Activated CD8-positive, alpha-beta memory T cell treated with anti-CD3 and anti-CD28 coated beads for 4 hours (primary cell): ENCODE data around the gene TAP2.
"Not testable (repeated sequence)": the region's sequence is repeated elsewhere in the genome, so short reads cannot be mapped to it uniquely, and the experiment has no call there.

ENCODE experiments used
- DNase-seq, 2 donors: peaks; one replicate each; pipeline ENCODE4 v3.0.0-alpha.2; 2020; ENCODE audit warnings: low read depth in 2 of 2

Gene TAP2

GRCh38 chr6:32838114-32838958 is at the start of gene TAP2:
TAP2 (minus strand) TSS chr6:32838739; CDS start chr6:32838233, 506 bp downstream.
- peak; percentile 92 to 94 for DNase-seq

DNA sequence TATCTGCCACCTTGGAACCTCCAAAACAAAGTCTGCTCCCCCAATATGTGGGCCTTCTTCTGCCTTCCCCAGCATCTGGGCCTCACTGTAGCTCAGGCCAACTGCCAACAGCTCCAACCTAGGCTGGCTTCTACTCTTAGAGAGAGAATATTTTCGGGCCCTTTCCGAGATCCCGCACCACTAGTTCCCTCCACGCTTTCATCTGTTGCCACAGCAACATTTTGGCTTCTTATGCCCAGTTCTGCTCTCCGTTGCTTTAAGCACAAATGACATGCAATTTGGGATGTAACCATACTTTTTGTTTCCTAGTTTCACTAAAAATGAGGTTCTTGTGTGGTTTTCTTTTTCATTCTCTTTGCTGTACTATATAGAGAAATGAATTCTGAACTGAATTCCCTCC is 49.1 kb upstream of the TAP2 start:
- DNase-seq, result no peak

DNA sequence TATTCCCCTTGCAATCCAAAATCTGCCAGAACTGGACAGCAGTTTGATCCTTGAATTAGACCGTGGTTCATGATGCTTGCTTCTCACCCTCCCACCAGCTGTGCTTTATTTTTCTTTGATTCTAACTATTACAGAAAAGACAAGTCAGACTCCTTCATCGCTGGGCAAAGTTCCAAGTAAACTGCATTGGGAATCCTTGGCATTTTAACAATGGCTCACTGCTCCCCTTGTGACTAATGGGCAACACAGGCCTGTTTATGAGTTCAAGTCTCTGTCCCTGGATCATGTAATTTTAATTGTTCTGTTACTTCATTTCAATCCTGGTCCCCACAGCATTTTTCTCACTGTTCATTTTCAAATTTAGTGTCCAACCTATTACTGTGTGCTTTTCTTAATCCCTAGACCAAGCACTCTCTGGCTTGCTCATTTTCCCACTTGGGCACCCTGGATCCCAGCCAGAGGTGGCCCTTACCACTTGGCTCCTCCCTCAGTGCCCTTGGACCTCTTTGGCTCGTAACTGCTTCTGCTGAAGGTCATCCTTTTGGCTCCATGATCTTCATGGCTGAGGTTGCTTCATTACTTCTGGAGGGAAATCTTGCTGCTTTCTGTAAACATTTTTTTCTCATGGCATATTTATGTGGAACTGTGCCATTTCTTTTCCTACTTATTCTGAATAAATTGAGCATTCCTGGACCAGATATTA is 48.3 kb upstream of the TAP2 start:
- DNase-seq, result no peak

GRCh38 chr6:32885698-32886286 is 47.3 kb upstream of the TAP2 start:
- no peak for DNase-seq

DNA sequence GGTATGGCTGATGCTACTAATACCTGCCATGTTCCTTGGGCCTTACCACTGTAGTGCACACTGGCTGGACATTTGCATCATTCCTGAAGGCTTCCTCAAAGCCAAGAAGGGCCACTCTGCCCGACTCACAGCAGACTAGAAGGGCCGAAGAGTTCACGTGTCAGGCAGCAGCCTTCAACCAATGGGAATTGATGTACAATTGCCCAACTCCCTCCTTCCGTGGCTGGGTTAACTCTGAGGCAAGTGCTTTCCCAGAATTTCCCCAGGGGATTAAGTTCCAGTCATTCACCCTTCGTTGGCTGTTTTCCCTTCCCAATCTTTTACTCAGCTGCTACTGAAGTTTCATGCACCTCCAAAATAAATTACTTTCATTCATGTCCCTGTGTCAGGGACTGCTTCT is 45.2 kb upstream of the TAP2 start:
- no peak for DNase-seq

DNA sequence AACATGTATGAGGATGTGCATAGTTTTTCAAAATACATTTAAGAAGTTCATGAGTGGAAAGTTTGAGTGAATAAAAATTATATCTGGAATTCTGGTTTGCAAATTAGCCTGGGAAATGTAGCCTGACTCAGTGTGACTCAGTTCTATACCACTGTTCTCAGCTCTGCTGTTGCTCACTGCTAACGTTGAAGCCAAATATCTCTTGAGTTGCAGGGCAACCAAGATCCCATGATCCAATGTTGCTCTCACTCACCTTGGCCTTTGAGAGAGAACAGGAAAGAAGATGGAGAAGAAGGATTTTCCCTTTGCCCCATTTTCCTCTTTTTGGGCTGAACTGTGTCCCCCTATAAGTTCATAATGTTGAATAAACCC is 44.3 kb upstream of the TAP2 start:
- DNase-seq, result no peak

DNA sequence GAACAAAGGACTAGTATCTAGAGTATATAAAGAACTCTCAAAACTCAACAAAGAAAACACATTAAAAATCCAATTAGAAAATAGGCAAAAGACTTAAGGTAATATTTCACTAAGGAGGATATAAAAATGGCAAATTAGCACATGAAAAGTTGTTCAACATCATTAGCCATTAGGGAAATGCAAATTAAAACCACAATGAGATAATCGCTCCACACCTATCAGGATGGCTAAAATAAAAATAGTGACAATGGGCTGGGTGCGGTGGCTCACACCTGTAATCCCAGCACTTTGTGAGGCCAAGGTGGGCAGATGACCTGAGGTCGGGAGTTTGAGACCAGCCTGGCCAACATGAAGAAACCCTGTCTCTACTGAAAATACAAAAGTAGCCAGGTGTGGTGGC is 42.4 kb upstream of the TAP2 start:
- DNase-seq, result not testable (repeated sequence)

DNA sequence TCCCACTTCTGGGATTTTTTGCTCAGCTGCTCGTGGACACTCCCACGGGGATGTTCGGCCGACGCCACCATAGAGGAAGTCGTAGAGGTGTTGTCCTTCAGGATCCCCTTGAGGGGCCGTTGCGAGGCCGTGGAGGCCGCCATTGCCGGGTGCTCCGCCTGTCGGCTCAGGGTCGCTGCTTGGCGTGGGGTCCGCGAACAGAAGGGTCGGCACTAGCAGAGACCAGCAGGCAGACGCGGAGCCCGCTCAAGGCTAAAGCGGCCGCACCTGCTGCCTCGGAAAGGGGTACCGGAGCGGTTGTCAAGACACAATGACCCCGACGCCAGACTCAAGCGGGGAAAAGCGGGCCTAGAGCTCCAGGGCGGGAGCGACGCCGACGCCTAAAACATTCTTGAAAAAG is 41.2 kb upstream of the TAP2 start:
- DNase-seq, result no peak

- no peak for DNase-seq
Measured at GRCh38 chr6:32876603-32877002, 38.1 kb upstream of the TAP2 start.

- not testable (repeated sequence) for DNase-seq
Measured at GRCh38 chr6:32873947-32874346, 35.4 kb upstream of the TAP2 start.

- DNase-seq, result peak; percentile 74 to 76
Measured at GRCh38 chr6:32868257-32868788, 29.8 kb upstream of the TAP2 start.

GRCh38 chr6:32867554-32868256 is 29.2 kb upstream of the TAP2 start:
- no peak for DNase-seq

DNA sequence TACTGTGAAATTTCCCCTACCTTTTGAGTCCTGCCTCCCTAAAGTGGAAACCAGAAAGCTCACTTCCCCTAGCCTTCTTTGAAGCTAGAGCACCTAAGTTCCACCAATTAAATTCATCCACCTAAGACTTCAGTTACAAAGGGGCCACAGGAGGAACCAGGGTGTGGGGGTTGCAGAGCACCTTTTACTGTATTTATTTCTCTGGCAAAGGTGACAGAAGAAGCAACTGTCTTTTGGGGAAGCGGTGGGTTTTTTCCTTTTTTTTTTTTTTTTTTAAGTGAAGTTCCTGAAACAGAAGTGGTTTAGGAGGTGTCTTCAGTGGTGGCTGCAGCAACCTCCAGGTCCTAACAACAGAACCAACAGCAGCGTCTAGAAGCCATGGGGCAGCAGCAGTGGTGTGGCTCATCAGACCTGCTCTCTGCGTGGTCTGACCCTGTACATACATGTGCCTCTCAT is 28.5 kb upstream of the TAP2 start:
- no peak for DNase-seq

- DNase-seq, result no peak
Measured at GRCh38 chr6:32865724-32866443, 27.3 kb upstream of the TAP2 start.

DNA sequence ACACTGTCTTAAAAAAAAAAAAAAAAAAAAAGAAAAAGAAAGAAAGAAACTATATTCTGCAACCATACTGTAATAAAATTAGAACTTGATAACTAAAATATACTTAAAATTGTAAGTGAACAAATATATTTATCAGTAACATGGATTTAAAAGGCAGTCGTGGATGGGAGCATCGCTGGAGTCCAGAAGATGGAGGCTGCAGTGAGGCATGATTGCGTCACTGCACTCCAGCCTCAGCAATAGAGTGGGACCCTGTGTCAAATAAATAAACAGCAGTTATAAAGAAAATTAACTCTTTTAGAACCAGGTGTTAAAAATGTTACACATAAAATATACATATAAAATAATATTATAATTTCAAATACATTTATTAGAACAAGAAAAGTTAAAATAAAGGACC is 24.2 kb upstream of the TAP2 start:
- no peak for DNase-seq

- DNase-seq, result no peak
Measured at GRCh38 chr6:32860674-32861073, 22.1 kb upstream of the TAP2 start.

DNA sequence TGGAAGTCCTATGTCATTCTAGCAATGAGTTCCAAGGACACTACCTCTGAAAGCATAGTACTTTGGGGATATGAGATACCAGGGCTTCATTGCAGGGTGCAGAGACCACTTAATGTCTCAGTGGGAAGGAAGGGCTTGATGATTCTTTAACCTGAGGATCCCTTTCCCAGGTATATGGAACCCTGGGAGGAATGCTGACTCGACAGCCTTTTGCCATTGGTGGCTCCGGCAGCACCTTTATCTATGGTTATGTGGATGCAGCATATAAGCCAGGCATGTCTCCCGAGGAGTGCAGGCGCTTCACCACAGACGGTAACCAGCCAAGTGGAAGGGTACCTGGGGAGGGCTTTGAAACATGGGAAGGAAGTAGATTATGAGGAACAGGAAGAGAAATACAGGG is 19.7 kb upstream of the TAP2 start:
- DNase-seq, result no peak

GRCh38 chr6:32857156-32857891 is 18.8 kb upstream of the TAP2 start:
- no peak for DNase-seq

DNA sequence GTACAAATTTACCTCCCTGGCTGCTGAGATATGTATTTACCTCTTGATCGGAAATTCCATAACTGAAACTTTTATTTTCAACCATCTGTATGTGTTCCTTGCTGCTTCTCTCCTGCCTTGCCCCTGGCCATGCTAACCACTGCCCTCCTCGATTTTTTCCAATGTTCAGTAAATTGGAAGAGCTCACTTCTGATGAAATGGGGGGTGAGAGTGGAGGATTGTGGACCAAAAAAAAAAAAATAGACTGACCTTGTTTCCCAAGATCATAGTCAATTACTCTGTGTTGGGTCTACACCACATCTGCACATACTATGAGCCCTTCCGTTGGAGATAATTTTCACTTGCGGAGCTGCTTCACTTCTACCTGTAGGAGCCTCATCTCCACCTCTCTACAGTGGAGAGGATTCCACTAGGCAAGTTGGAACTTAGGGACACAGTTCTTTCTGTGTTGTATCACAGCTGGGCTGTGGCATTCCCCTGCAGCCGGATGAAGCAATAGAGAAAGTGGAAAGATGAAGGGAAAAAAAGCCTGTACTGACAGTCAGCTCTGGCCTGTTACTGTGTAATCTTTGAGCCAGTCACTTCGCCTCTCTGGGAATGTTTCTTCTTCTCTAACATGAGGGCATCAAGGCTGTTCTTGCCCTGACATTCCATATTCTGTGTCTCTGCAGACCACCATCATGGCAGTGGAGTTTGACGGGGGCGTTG is 17.1 kb upstream of the TAP2 start:
- DNase-seq, result no peak
